Esophagus (tissue), 2 donors: ENCODE results near the gene COX7B2. TPM values are rescaled to one million over a fixed set of nuclear protein-coding genes. Genes with fewer than 3 reads are reported as not detected.

ENCODE experiments used
- H3K27ac ChIP-seq, 2 donors: one replicate each; pipeline ENCODE4 v1.5.1; 2013; ENCODE audit warnings: low read depth in 2 of 2, mild to moderate bottlenecking in 2 of 2, inconsistent platforms in 1 of 2, low read length in 1 of 2, moderate library complexity in 1 of 2
- H3K27me3 ChIP-seq, 2 donors: one replicate each; pipeline ENCODE4 v1.6.1; 2013; ENCODE audit warnings: low read length in 2 of 2, control low read depth in 1 of 2, mild to moderate bottlenecking in 1 of 2; ENCODE audit not compliant: insufficient read depth in 2 of 2, control insufficient read depth in 1 of 2
- H3K36me3 ChIP-seq, 2 donors: one replicate each; pipeline ENCODE4 v1.6.1; 2013; ENCODE audit warnings: low read length in 1 of 2; ENCODE audit not compliant: control insufficient read depth in 2 of 2, insufficient read depth in 2 of 2
- H3K4me1 ChIP-seq, 2 donors: one replicate each; pipeline ENCODE4 v1.6.1; 2013; ENCODE audit warnings: low read length in 1 of 2; ENCODE audit not compliant: control insufficient read depth in 2 of 2, insufficient read depth in 2 of 2
- H3K4me3 ChIP-seq, 2 donors: one replicate each; pipeline ENCODE4 v1.5.1; 2013; ENCODE audit warnings: low read length in 2 of 2, mild to moderate bottlenecking in 2 of 2, low read depth in 1 of 2, moderate library complexity in 1 of 2
- H3K9me3 ChIP-seq, 2 donors: one replicate each; pipeline ENCODE4 v1.6.1; 2013; ENCODE audit warnings: mild to moderate bottlenecking in 2 of 2, low read depth in 1 of 2, low read length in 1 of 2, moderate library complexity in 1 of 2; ENCODE audit not compliant: control insufficient read depth in 2 of 2, insufficient read depth in 1 of 2
- WGBS, 2 donors: extraction: QIAGEN DNeasy Blood & Tissue Kit; methylation state at CpG; one replicate each; pipeline ENCODE4 v1.1.7; 2013; 5-methylcytosine and 5-hydroxymethylcytosine counted together
- polyA plus RNA-seq, 2 donors: library from polyadenylated mRNA; stranded (reverse); fragments of 200-250 nt; gene quantifications; one replicate each; pipeline ENCODE4 v1.2.3, GENCODE V29; 2013
- donor health status: healthy with polysubstance abuse.
- donor health status: Bipolar disorder and iron deficiency.

COX7B2 gene, protein sequence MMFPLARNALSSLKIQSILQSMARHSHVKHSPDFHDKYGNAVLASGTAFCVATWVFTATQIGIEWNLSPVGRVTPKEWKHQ
- not detected for polyA plus RNA-seq

DNA sequence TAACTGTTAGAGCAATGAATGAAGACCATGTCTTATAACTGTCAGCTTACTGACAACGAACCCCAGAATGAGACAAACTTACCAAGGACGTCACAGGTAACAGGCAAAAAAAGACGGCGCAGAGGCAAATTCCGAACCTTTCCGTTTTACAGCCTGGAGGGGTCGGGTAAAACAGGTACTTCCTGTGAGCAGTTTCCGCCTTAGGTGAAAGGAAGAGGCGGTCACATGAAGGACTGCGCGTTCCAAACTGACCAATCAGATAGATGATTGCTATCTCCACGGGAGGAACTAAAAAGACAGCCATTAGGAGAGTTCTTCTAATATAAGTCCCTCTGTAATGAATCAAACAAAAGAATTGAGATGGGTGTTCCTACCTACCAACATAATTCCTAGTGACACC is at the start of gene COX7B2:
TSS of gene COX7B2 (minus strand) at position 168 of the 400 bp plus-strand sequence. CDS start 174,053 bp downstream, outside the sequence.
- 87 to 90% methylated on average over 12 of the region's 12 CpGs for WGBS, 2 donors

DNA sequence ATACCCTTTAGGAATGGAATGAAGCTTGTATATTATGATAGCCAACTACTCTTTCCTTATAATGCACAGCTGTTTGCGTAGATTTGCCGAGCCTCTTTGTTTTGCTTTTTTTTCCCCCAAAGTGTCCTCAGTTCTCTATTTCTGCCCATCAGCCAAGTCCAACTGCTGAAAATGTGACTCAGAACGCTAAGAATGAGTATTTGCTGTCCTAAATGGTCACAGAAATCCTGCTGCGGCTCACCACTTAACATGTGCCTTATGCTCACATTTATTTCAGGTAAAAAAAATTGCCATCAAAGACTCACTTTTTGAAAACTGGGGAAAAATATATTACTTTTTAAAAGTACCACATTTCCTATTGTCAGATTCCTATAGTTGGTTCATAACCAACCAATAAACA is 47.4 kb upstream of the COX7B2 start:
- Histone ChIP-seq H3K4me1 (no peaks in the 10 kb centered on the region), H3K4me3 (no peak overlapping the region), H3K9me3 (no peaks in the 10 kb centered on the region), H3K36me3 (no peaks in the 10 kb centered on the region), H3K27ac (no peak overlapping the region), H3K27me3 (no peaks in the 10 kb centered on the region)
- WGBS, 2 donors = 56 to 59% methylated on average over 4 of the region's 4 CpGs

More for the DNA sequence above, at the start of gene COX7B2:
- Histone ChIP-seq H3K36me3 (no peaks in the 10 kb centered on the region), H3K27me3 (no peaks in the 10 kb centered on the region), H3K9me3 (no peaks in the 10 kb centered on the region), H3K4me1 (no peaks in the 10 kb centered on the region), H3K4me3 (no peak within 1 kb of the TSS), H3K27ac (no peak within 1 kb of the TSS)

DNA sequence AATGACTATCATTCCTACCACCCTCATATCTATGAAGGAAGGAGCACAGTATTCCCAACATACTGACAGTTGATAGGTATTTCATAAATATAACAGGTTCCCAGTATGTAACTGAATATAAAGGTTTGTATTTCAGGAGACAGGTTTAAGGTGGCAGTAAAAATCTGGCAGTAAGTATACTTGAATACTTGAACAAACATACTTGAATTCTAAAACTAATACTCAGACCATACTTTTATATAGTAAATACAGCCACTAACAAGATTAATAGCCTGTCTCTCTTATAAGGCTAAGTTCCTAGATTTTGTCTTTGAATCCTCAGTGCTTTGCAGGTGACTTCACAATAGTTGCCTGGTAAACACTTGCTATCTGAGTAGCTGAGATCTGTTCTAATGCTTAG is 46.6 kb upstream of the COX7B2 start:
- H3K36me3 ChIP-seq = no peaks in the 10 kb centered on the region
- H3K4me1 ChIP-seq = no peaks in the 10 kb centered on the region
- no peaks in the 10 kb centered on the region for H3K9me3 ChIP-seq
- H3K4me3 ChIP-seq = no peak overlapping the region
- no peaks in the 10 kb centered on the region for H3K27me3 ChIP-seq
- H3K27ac ChIP-seq = no peak overlapping the region

DNA sequence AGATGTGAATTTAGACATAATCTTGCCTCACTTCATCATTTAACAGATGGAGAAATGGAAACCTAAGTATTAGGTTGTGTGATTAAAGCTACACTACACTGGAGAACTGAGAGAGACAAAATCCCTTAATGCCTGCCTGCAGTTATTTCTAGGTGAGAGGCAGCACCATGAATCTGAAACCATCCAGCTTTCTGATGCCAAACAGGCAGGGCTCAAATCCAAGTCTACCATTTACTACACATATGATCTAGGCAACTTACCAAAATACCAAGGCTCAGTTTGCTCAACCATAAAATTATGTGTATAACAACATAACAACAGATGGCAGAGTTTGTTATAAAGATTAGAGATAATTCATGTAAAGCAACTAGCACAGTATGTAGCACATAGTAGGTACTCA is 45.6 kb upstream of the COX7B2 start:
- Histone ChIP-seq H3K9me3 (no peaks in the 10 kb centered on the region), H3K27ac (no peak overlapping the region), H3K27me3 (no peaks in the 10 kb centered on the region), H3K36me3 (no peaks in the 10 kb centered on the region), H3K4me1 (no peaks in the 10 kb centered on the region), H3K4me3 (no peak overlapping the region)

DNA sequence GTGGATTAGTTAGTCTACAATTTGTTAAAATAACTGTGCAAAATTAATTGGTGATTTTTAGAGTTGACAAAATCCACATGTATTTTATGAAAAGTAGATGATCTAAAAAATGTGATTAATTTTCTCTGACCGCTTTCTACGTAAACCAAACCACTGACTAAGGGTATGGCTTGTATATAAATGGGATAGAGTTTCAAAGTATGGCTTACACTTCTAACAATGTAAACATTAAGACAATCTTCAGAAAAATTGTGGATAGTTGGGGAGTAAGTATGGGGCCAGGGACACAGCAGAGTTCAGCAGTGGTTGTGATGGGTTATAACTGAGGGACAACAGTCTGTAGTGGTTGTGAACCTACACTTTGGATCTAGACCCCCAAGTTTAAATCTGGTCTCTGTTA is 44.5 kb upstream of the COX7B2 start:
- Histone ChIP-seq H3K9me3 (no peaks in the 10 kb centered on the region), H3K27ac (no peak overlapping the region), H3K36me3 (no peaks in the 10 kb centered on the region), H3K27me3 (no peaks in the 10 kb centered on the region), H3K4me1 (no peaks in the 10 kb centered on the region), H3K4me3 (no peak overlapping the region)
- 82 to 86% methylated on average over 2 of the region's 2 CpGs for WGBS, 2 donors

DNA sequence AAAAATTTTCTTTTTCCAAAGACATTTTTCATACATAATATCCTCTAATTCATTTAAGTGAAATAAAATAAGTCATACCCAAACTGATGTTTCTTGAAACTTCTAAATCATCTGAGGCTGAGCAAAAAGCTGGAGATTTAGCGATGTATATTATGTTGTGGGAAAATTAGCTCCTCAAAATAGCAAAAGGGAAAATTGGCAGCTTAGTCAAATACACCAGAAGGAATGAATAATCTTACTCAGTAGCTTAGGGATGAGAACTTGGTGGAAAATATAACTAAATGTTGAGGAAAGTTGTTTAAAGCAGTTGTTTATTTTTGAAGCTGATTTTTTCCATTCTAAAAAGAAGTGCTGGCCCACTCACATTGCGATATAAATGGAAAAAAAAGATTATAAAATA is 43.4 kb upstream of the COX7B2 start:
- 60 to 66% methylated on average over 2 of the region's 2 CpGs for WGBS, 2 donors
- H3K9me3 ChIP-seq = no peaks in the 10 kb centered on the region
- no peaks in the 10 kb centered on the region for H3K36me3 ChIP-seq
- no peak overlapping the region for H3K27ac ChIP-seq
- no peak overlapping the region for H3K4me3 ChIP-seq
- no peaks in the 10 kb centered on the region for H3K27me3 ChIP-seq
- no peaks in the 10 kb centered on the region for H3K4me1 ChIP-seq

DNA sequence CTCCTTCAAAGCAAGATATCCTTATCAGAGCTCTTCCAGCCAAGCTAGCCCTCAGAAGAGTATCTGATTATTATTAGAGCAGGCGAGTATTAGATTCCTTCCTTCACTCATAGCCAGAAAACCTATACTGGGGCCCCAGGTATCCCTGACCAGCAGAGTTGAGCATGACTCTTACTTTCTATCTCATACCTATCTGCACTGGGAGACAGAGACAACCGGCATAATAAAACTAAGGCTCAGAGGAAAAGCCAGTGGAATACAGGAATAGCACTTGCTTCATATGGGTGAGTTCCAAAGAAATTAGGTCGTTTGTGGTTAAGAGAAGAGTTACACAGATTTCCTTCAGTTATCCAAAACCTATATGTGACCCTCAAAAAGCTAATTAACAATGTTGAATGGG is 41.8 kb upstream of the COX7B2 start:
- no peaks in the 10 kb centered on the region for H3K27me3 ChIP-seq
- no peak overlapping the region for H3K4me3 ChIP-seq
- H3K4me1 ChIP-seq = no peaks in the 10 kb centered on the region
- no peak overlapping the region for H3K27ac ChIP-seq
- no peaks in the 10 kb centered on the region for H3K9me3 ChIP-seq
- 66 to 74% methylated on average over 3 of the region's 3 CpGs for WGBS, 2 donors
- H3K36me3 ChIP-seq = no peaks in the 10 kb centered on the region

DNA sequence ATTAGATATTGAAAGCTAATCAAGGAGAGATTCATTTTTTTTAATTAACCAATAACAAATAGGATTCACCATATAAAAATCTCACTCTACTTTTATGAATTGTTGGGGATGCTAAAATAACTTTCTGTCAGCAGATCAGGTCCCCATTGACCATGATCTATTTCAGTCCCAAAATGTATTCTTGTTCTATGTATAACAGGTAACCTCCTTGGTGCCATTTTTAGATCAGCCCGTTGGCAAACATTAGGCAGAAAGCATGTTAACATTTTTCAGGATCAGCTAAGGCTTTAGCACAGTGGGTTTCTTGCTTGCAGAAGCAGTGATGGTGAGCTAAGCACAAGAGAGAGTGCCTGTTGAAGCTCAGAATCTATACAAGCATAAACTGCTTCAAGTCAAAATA is 40.8 kb upstream of the COX7B2 start:
- H3K4me3 ChIP-seq = no peak overlapping the region
- H3K4me1 ChIP-seq = no peaks in the 10 kb centered on the region
- H3K27me3 ChIP-seq = no peaks in the 10 kb centered on the region
- H3K9me3 ChIP-seq = no peaks in the 10 kb centered on the region
- no peak overlapping the region for H3K27ac ChIP-seq
- H3K36me3 ChIP-seq = no peaks in the 10 kb centered on the region
- 71 to 78% methylated on average over 1 of the region's 1 CpG for WGBS, 2 donors

DNA sequence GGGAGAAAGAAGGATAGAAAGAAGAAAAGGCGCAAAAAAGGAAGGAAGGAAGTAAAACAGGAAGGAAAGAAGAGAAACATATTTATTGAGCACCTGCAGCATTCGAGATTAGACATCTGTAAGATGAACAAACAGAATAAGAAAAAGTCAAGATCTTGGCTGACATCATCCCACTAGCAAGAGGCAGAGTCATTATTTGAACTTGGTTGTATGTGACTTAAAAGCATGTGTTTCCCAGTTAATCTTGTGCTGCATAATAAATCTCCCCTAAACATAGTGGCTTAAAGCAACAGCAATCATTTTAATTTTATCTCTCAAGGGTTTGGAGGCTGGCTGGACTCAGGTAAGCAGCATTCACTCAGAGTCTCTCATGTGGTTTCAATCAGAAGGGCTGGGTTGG is 38.5 kb upstream of the COX7B2 start:
- 33 to 43% methylated on average over 2 of the region's 2 CpGs for WGBS, 2 donors
- no peaks in the 10 kb centered on the region for H3K36me3 ChIP-seq
- H3K4me1 ChIP-seq = no peaks in the 10 kb centered on the region
- no peak overlapping the region for H3K4me3 ChIP-seq
- H3K27me3 ChIP-seq = no peaks in the 10 kb centered on the region
- no peaks in the 10 kb centered on the region for H3K9me3 ChIP-seq
- H3K27ac ChIP-seq = no peak overlapping the region

DNA sequence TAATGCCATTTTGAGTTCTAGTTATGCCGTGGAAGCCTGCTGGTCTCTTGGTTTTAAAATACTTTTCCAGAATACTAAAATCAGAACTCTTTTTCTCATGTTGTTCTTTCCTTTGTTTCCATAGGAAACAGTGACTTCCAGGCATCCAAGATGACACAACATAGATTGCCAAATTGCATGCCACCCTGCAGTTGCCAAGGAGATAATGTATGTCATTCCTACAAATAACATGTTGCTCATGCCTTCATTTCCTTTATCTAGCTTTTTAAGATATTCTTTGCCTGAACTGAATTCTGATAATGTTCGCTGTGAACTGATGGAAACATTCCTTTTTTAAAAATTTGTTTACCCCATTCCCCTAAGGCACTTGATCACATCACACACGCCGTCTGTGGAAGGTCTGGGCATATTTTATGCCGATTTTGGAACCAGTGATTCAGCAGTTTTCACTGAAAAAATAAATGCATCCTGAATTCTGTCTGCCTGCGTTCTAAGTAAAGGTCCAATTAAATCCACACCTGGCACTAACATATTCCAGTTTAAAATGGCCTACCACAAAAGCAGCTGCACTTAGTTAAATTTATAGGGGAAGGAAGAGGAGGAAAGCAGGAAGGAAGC is 38.0 kb upstream of the COX7B2 start:
- H3K9me3 ChIP-seq = no peaks in the 10 kb centered on the region
- no peaks in the 10 kb centered on the region for H3K27me3 ChIP-seq
- H3K27ac ChIP-seq = no peak overlapping the region
- H3K4me3 ChIP-seq = no peak overlapping the region
- 64 to 65% methylated on average over 6 of the region's 6 CpGs for WGBS, 2 donors
- no peaks in the 10 kb centered on the region for H3K4me1 ChIP-seq
- no peaks in the 10 kb centered on the region for H3K36me3 ChIP-seq
